SK-MEL-5 (cell line): ENCODE measurements around the gene RFPL2. TPM values are rescaled to one million over a fixed set of nuclear protein-coding genes. Genes with fewer than 3 reads are reported as not detected.
"Not testable (repeated sequence)": the region's sequence is repeated elsewhere in the genome, so short reads cannot be mapped to it uniquely, and the experiment has no call there.

Source experiments
- DNase-seq: peaks from one replicate; pipeline ENCODE4 v3.0.0-alpha.2; 2016; ENCODE audit warnings: low read depth, low spot score
- in situ Hi-C: cut with HindIII; loops from 2 replicates; pipeline ENCODE4 v1.10.0; 2016; ENCODE audit warnings: low sequenced_read_pairs, high pct_unique_total_duplicates, low pct_unique_long_range_greater_than_20kb
- small RNA-seq, 2 experiments: library from RNA; depleted of rRNA; stranded (forward); fragments of <200 nt; gene quantifications; one replicate each; pipeline ENCODE3, GENCODE V24; 2014
- total RNA-seq: library from RNA; depleted of rRNA; stranded (reverse); fragments of >200 nt; shearing (Covaris generic); gene quantifications from 2 replicates; pipeline ENCODE4 v1.2.3, GENCODE V29; 2014; rRNA removed

Gene RFPL2
- total RNA-seq, 1 experiment from 2014 or later, result 4.1 TPM

GRCh38 chr22:32140688-32141087, 64.2 kb downstream of the RFPL2 start:
- in situ Hi-C loops, result not testable (repeated sequence)
- DNase-seq, result peak; percentile 83

Small RNA genes within 50 kb of the gene (small RNA-seq; reads per million reads assigned to genes)
- 0 reads per million in 2 experiments for gene RF02171

Other genes with a start within 250 kb of the RFPL2 start
- gene SLC5A1, start 161.8 kb downstream of the RFPL2 start, total RNA-seq, result 0.19 and 0.24 TPM in 2 replicates
- not detected in 2 replicates for gene C22orf42, start 45.8 kb downstream of the RFPL2 start, total RNA-seq
- gene SLC5A4, start 50.3 kb upstream of the RFPL2 start, total RNA-seq, result 134 and 146 TPM in 2 replicates
- gene RFPL3, start 152.8 kb upstream of the RFPL2 start, total RNA-seq, result not detected in 2 replicates
- gene RTCB, start 207.2 kb upstream of the RFPL2 start, total RNA-seq, result 188 and 212 TPM in 2 replicates